ENCODE data around the gene CMSS1.

- no peak for TF ChIP-seq POLR2A (IDR thresholded peaks at IDR 0.05)
- TF ChIP-seq CTCF (IDR thresholded peaks at IDR 0.05), result no peak
Measured at GRCh38 chr3:100198579-100199269, 381.1 kb downstream of the CMSS1 start.

Data from heart left ventricle (tissue), 13 donors.